K562 (cell line): ENCODE measurements around the gene CRYM. TPM values are rescaled to one million over a fixed set of nuclear protein-coding genes. Genes with fewer than 3 reads are reported as not detected.
A peak's percentile ranks its signal among the peaks of the same experiment; 100 is the strongest.

ENCODE experiments used
- CEBPG ChIP-seq, 3 experiments: fragments of 200-800 bp in 1 of 3; sonication (Bioruptor generic) in 1 of 3; sonication (generic) in 1 of 3; formaldehyde crosslinking in 1 of 3; IDR thresholded peaks in 2 of 3; conservative IDR thresholded peaks in 1 of 3; 2 replicates each; pipeline versions ENCODE4 v1.6.1 to v1.8.0; 2016 to 2022; ENCODE audit warnings: missing compliant biosample characterization in 2 of 3, missing genetic modification characterization in 2 of 3, mild to moderate bottlenecking in 1 of 3, missing genetic modification reagents in 1 of 3
- DACH1 ChIP-seq: fragments of 450-650 bp; IDR thresholded peaks from 2 replicates; pipeline ENCODE4 v1.6.1; 2018; ENCODE audit not compliant: partially characterized antibody
- EP300 ChIP-seq: IDR thresholded peaks from 2 replicates; pipeline ENCODE4 v1.6.1; 2012; ENCODE audit warnings: low read length, improper control_type of control experiment
- FOS ChIP-seq: IDR thresholded peaks from 3 replicates; pipeline ENCODE4 v1.6.1; 2011; ENCODE audit not compliant: insufficient read length; ENCODE audit errors: extremely low read depth
- MBD2 ChIP-seq: sonication (generic); IDR thresholded peaks from 2 replicates; pipeline ENCODE4 v1.6.1; 2016; ENCODE audit warnings: low read depth, borderline replicate concordance
- NCOA6 ChIP-seq: fragments of 450-650 bp; IDR thresholded peaks from 2 replicates; pipeline ENCODE4 v1.6.1; 2017; ENCODE audit warnings: mild to moderate bottlenecking
- PHTF2 ChIP-seq: fragments of 250-450 bp; sonication (Bioruptor Pico); IDR thresholded peaks from 2 replicates; pipeline ENCODE4 v1.5.0; 2021; ENCODE audit warnings: mild to moderate bottlenecking
- PYGO2 ChIP-seq: fragments of 450-650 bp; IDR thresholded peaks from 2 replicates; pipeline ENCODE4 v1.6.1; 2016; ENCODE audit warnings: mild to moderate bottlenecking, missing genetic modification characterization, moderate library complexity, missing compliant biosample characterization
- RBM17 ChIP-seq: fragments of 200-400 bp; formaldehyde crosslinking; IDR thresholded peaks from 2 replicates; pipeline ENCODE4 v1.6.1; 2017; ENCODE audit warnings: low read depth, mild to moderate bottlenecking, low read length, borderline replicate concordance
- RHOXF2B ChIP-seq: fragments of 250-450 bp; sonication (Bioruptor Pico); conservative IDR thresholded peaks from 2 replicates; pipeline ENCODE4 v1.5.1; 2021
- TCF7 ChIP-seq: sonication (generic); IDR thresholded peaks from 2 replicates; pipeline ENCODE4 v1.6.1; 2016; ENCODE audit warnings: antibody characterized with exemption, borderline replicate concordance
- TEAD1 ChIP-seq, 2 experiments: fragments of 450-650 bp in 1 of 2; sonication (generic) in 1 of 2; formaldehyde crosslinking; IDR thresholded peaks; 2 replicates each; pipeline versions ENCODE4 v1.4.0 to v1.8.0; 2020 to 2022; ENCODE audit warnings: mild to moderate bottlenecking in 2 of 2, missing genetic modification reagents in 1 of 2
- TRIM24 ChIP-seq, 2 experiments: fragments of 450-650 bp; IDR thresholded peaks; 2 replicates each; pipeline ENCODE4 v1.6.1; 2016
- YY1 ChIP-seq, 3 experiments: IDR thresholded peaks; 2 replicates each; pipeline ENCODE4 v1.6.1; 2011; ENCODE audit warnings: low read length in 2 of 3, mild to moderate bottlenecking in 2 of 3, moderate library complexity in 2 of 3, borderline replicate concordance in 1 of 3, control low read depth in 1 of 3, low read depth in 1 of 3; ENCODE audit not compliant: insufficient read depth in 3 of 3, insufficient replicate concordance in 2 of 3, control insufficient read depth in 1 of 3, insufficient read length in 1 of 3; ENCODE audit errors: extremely low read depth in 1 of 3
- ZNF165 ChIP-seq: fragments of 250-450 bp; sonication (Bioruptor Pico); IDR thresholded peaks from 2 replicates; pipeline ENCODE4 v1.4.0; 2020; ENCODE audit warnings: borderline replicate concordance
- ZNF695 ChIP-seq: fragments of 450-650 bp; formaldehyde crosslinking; IDR thresholded peaks from 2 replicates; pipeline ENCODE4 v1.4.0; 2020; ENCODE audit warnings: mild to moderate bottlenecking, moderate library complexity
- ZNF77 ChIP-seq: fragments of 250-450 bp; sonication (Bioruptor Pico); IDR thresholded peaks from 2 replicates; pipeline ENCODE4 v1.5.0; 2020
- polyA plus RNA-seq, 8 experiments: library from polyadenylated mRNA; depleted of rRNA in 4 of 8; stranded (reverse) in 5 of 8; unstranded in 3 of 8; fragments of >200 nt; fragmentation: Nextera tagmentation in 2 of 8; fragmentation: Illumina TruSeq in 1 of 8; extraction: Ambion mirVana in 2 of 8; extraction: Trizol in 1 of 8; gene quantifications; 2 replicates each; pipeline versions ENCODE4 v1.2.1 to v1.2.3, GENCODE V29; 2011 to 2014; ENCODE audit warnings: inconsistent platforms in 1 of 8, missing spikeins in 1 of 8
- total RNA-seq, 7 experiments: library from RNA; depleted of rRNA in 6 of 7; stranded (reverse); fragments of >200 nt in 6 of 7; fragmentation: Illumina TruSeq in 2 of 7; extraction: Trizol in 2 of 7; gene quantifications; 2 replicates each; pipeline versions ENCODE4 v1.2.1 to v1.2.3, GENCODE V29; 2011 to 2021; ENCODE audit warnings: low replicate concordance in 1 of 7
- TF ChIP-seq, protein P1 (sequence below): fragments of 450-650 bp; IDR thresholded peaks from 2 replicates; pipeline ENCODE4 v1.7.1; 2018; ENCODE audit warnings: mild to moderate bottlenecking, low read depth; ENCODE audit not compliant: partially characterized antibody
- TF ChIP-seq, protein P2 (sequence below): sonication (generic); formaldehyde crosslinking; IDR thresholded peaks from 2 replicates; pipeline ENCODE4 v1.8.0; 2022; ENCODE audit warnings: missing genetic modification reagents, mild to moderate bottlenecking, borderline replicate concordance
- TF ChIP-seq, protein P3 (sequence below): sonication (generic); formaldehyde crosslinking; IDR thresholded peaks from 2 replicates; pipeline ENCODE4 v1.8.1; 2022; ENCODE audit warnings: missing genetic modification reagents

Gene CRYM
- total and polyA plus RNA-seq, 9 of the 15 experiments (the other 6 are each of a cell fraction or from before 2014, with no cell fraction given) = 0.08 to 0.98 (median 0.47) TPM

DNA sequence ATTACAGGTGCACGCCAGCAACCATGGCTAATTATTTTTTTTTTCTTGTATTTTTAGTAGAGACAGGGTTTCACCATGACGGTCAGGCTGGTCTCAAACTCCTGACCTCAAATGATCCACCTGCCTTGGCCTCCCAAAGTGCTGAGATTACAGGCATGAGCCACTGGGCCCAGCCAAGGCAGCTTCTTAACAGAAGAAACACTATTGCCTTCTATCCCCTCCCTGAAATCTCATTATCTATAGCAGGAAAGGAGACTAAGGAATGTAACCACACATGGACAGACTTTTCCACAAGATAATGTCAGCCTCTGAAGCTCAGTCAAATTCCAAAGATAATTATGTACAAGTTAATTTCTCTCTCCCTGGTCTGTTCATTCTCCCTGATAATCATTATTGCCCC lies 61.0 kb downstream of the CRYM start (continued):
- TF ChIP-seq, protein P1, sequence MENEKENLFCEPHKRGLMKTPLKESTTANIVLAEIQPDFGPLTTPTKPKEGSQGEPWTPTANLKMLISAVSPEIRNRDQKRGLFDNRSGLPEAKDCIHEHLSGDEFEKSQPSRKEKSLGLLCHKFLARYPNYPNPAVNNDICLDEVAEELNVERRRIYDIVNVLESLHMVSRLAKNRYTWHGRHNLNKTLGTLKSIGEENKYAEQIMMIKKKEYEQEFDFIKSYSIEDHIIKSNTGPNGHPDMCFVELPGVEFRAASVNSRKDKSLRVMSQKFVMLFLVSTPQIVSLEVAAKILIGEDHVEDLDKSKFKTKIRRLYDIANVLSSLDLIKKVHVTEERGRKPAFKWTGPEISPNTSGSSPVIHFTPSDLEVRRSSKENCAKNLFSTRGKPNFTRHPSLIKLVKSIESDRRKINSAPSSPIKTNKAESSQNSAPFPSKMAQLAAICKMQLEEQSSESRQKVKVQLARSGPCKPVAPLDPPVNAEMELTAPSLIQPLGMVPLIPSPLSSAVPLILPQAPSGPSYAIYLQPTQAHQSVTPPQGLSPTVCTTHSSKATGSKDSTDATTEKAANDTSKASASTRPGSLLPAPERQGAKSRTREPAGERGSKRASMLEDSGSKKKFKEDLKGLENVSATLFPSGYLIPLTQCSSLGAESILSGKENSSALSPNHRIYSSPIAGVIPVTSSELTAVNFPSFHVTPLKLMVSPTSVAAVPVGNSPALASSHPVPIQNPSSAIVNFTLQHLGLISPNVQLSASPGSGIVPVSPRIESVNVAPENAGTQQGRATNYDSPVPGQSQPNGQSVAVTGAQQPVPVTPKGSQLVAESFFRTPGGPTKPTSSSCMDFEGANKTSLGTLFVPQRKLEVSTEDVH = no peak
- TF ChIP-seq, protein P2, sequence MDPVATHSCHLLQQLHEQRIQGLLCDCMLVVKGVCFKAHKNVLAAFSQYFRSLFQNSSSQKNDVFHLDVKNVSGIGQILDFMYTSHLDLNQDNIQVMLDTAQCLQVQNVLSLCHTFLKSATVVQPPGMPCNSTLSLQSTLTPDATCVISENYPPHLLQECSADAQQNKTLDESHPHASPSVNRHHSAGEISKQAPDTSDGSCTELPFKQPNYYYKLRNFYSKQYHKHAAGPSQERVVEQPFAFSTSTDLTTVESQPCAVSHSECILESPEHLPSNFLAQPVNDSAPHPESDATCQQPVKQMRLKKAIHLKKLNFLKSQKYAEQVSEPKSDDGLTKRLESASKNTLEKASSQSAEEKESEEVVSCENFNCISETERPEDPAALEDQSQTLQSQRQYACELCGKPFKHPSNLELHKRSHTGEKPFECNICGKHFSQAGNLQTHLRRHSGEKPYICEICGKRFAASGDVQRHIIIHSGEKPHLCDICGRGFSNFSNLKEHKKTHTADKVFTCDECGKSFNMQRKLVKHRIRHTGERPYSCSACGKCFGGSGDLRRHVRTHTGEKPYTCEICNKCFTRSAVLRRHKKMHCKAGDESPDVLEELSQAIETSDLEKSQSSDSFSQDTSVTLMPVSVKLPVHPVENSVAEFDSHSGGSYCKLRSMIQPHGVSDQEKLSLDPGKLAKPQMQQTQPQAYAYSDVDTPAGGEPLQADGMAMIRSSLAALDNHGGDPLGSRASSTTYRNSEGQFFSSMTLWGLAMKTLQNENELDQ (CRISPR knock-in tag) = no peak
- TF ChIP-seq NCOA6 = no peak
- no peak for TF ChIP-seq ZNF77 (CRISPR knock-in tag)
- TF ChIP-seq PHTF2 (CRISPR knock-in tag) = no peak
- TF ChIP-seq, protein P3, sequence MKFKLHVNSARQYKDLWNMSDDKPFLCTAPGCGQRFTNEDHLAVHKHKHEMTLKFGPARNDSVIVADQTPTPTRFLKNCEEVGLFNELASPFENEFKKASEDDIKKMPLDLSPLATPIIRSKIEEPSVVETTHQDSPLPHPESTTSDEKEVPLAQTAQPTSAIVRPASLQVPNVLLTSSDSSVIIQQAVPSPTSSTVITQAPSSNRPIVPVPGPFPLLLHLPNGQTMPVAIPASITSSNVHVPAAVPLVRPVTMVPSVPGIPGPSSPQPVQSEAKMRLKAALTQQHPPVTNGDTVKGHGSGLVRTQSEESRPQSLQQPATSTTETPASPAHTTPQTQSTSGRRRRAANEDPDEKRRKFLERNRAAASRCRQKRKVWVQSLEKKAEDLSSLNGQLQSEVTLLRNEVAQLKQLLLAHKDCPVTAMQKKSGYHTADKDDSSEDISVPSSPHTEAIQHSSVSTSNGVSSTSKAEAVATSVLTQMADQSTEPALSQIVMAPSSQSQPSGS (CRISPR knock-in tag) = no peak
- TF ChIP-seq PYGO2 (tag) = no peak
- TF ChIP-seq ZNF695 (CRISPR knock-in tag) = no peak
- no peak for TF ChIP-seq DACH1
- no peak for TF ChIP-seq MBD2
- no peak for TF ChIP-seq FOS
- no peak for TF ChIP-seq RBM17
- TF ChIP-seq TRIM24 (IDR thresholded peaks at IDR 0.05) = peak in 1 of 2 experiments; percentile 31; a peak in 1 of 4 replicates
- peak in 1 of 2 experiments; percentile 87; a peak in 2 of 4 replicates for TF ChIP-seq TEAD1 (CRISPR knock-in tag; IDR thresholded peaks at IDR 0.05)
- no peak for TF ChIP-seq TCF7
- no peak for TF ChIP-seq RHOXF2B (CRISPR knock-in tag)
- no peak for TF ChIP-seq ZNF165 (CRISPR knock-in tag)
- no peak for TF ChIP-seq YY1 (IDR thresholded peaks at IDR 0.05; ENCODE audit: borderline replicate concordance in 1 of 3, control insufficient read depth in 1 of 3, extremely low read depth in 1 of 3, insufficient read depth in 3 of 3, insufficient read length in 1 of 3, insufficient replicate concordance in 2 of 3, low read depth in 1 of 3, low read length in 2 of 3)
- no peak for TF ChIP-seq CEBPG (CRISPR knock-in tag; IDR thresholded peaks at IDR 0.05)
- no peak for TF ChIP-seq CEBPG (tag; conservative IDR thresholded peaks at IDR 0.05 in 1 of 2, IDR thresholded peaks at IDR 0.05 in 1 of 2)
- TF ChIP-seq EP300 = peak; percentile 54; the same call in 1 of the 2 replicates
